HCT116 (cell line): ENCODE data around the gene MRPL20. TPM values are rescaled to one million over a fixed set of nuclear protein-coding genes. Genes with fewer than 3 reads are reported as not detected.

Experiments
- ATAC-seq: fragments of 200-7000 bp; cut with Tn5 transposase; 2 replicates; pipeline ENCODE4 v1.9.1; 2020; ENCODE audit warnings: mild to moderate bottlenecking, moderate library complexity
- BruUV-seq: library from RNA; stranded (reverse); fragments of 400-500 nt; replicated peaks from 2 replicates; lab custom pipeline; 2021; lab: Mats Ljungman, UMichigan
- CTCF ChIA-PET: fragments of 300-600 bp; sonication (Branson Sonifier 250); formaldehyde crosslinking; loops from one replicate; lab custom pipeline; 2021; ENCODE audit warnings: antibody characterized with exemption; lab: Charles Lee
- POLR2A ChIA-PET: fragments of 300-600, 350-600 bp; sonication (Branson Sonifier 250); formaldehyde crosslinking; loops from one replicate; lab custom pipeline; 2021; ENCODE audit warnings: antibody characterized with exemption; lab: Charles Lee
- RAD21 ChIA-PET, 2 experiments: fragments of 300-600 bp; sonication (Branson Sonifier 250); formaldehyde crosslinking; loops; one replicate each; lab custom pipeline; 2023; ENCODE audit warnings: low total read pairs in 2 of 2; ENCODE audit not compliant: uncharacterized antibody in 2 of 2, unreplicated experiment in 2 of 2, low non-redundant PET in 1 of 2; lab: Charles Lee
- DNase-seq: peaks from one replicate; pipeline ENCODE4 v3.0.0-alpha.2; 2010; ENCODE audit warnings: low read depth, low spot score
- H2AFZ ChIP-seq: fragments of 200-600 bp; shearing (Covaris generic), sonication (generic); 2 replicates; pipeline ENCODE4 v1.6.1; 2017; ENCODE audit warnings: low read depth, mixed run types, mixed read lengths, antibody characterized with exemption, low read length; ENCODE audit not compliant: poor library complexity, severe bottlenecking
- H3K27ac ChIP-seq: 2 replicates; pipeline ENCODE4 v1.5.1; 2012; ENCODE audit warnings: low read depth, low read length
- H3K27me3 ChIP-seq: fragments of 200-600 bp; sonication (generic); 2 replicates; pipeline ENCODE4 v1.6.1; 2016; ENCODE audit warnings: mixed run types, low read length, mixed read lengths; ENCODE audit not compliant: insufficient read depth
- H3K36me3 ChIP-seq, 2 experiments: fragments of 200-500 bp in 1 of 2; fragments of 200-600 bp in 1 of 2; sonication (Bioruptor generic) in 1 of 2; sonication (generic) in 1 of 2; 2 replicates each; pipeline versions ENCODE4 v1.5.1 to v1.6.1; 2014 to 2016; ENCODE audit warnings: low read length in 2 of 2, inconsistent platforms in 1 of 2, mixed read lengths in 1 of 2, mixed run types in 1 of 2; ENCODE audit not compliant: insufficient read depth in 2 of 2, control insufficient read depth in 1 of 2
- H3K4me1 ChIP-seq, 2 experiments: fragments of 200-600 bp in 1 of 2; sonication (generic) in 1 of 2; 2 replicates each; pipeline versions ENCODE4 v1.5.1 to v1.6.1; 2012 to 2017; ENCODE audit warnings: low read length in 2 of 2, inconsistent platforms in 1 of 2, mild to moderate bottlenecking in 1 of 2, mixed read lengths in 1 of 2, mixed run types in 1 of 2, moderate library complexity in 1 of 2; ENCODE audit not compliant: insufficient read depth in 2 of 2, control insufficient read depth in 1 of 2
- H3K4me2 ChIP-seq: fragments of 200-600 bp; sonication (generic); 2 replicates; pipeline ENCODE4 v1.6.1; 2017; ENCODE audit warnings: mixed run types, low read length, mixed read lengths
- H3K4me3 ChIP-seq, 2 experiments: fragments of 200-600 bp in 1 of 2; sonication (generic) in 1 of 2; replicated peaks in 1 of 2; 2 replicates each; pipeline ENCODE4 v1.5.1; 2011 to 2016; ENCODE audit warnings: low read length in 2 of 2, control low read depth in 1 of 2, low read depth in 1 of 2, mild to moderate bottlenecking in 1 of 2, mixed read lengths in 1 of 2, mixed run types in 1 of 2
- H3K79me2 ChIP-seq: fragments of 200-600 bp; sonication (generic); 2 replicates; pipeline ENCODE4 v1.6.1; 2017; ENCODE audit warnings: mild to moderate bottlenecking, mixed run types, low read length, moderate library complexity, mixed read lengths; ENCODE audit not compliant: insufficient read depth
- H3K9ac ChIP-seq: fragments of 200-600 bp; sonication (generic); 2 replicates; pipeline ENCODE4 v1.6.1; 2016; ENCODE audit warnings: low read length, mixed read lengths
- H3K9me2 ChIP-seq: fragments of 200-600 bp; sonication (generic), shearing (Covaris generic); 2 replicates; pipeline ENCODE4 v1.6.1; 2017; ENCODE audit warnings: mixed run types, mild to moderate bottlenecking, moderate library complexity; ENCODE audit not compliant: insufficient read depth
- H3K9me3 ChIP-seq, 2 experiments: fragments of 200-500 bp in 1 of 2; fragments of 200-600 bp in 1 of 2; sonication (Bioruptor generic) in 1 of 2; sonication (generic) in 1 of 2; 2 replicates each; pipeline ENCODE4 v1.6.1; 2014 to 2017; ENCODE audit warnings: low read length in 2 of 2, mixed read lengths in 2 of 2, inconsistent platforms in 1 of 2, low read depth in 1 of 2, mild to moderate bottlenecking in 1 of 2, mixed run types in 1 of 2, moderate library complexity in 1 of 2; ENCODE audit not compliant: control insufficient read depth in 1 of 2, insufficient read depth in 1 of 2
- H4K20me1 ChIP-seq: fragments of 200-600 bp; sonication (generic), shearing (Covaris generic); 2 replicates; pipeline ENCODE4 v1.6.1; 2017; ENCODE audit warnings: mixed run types, mild to moderate bottlenecking, moderate library complexity; ENCODE audit not compliant: insufficient read depth
- CBX3 ChIP-seq: IDR thresholded peaks from 2 replicates; pipeline ENCODE4 v1.6.1; 2012; ENCODE audit warnings: low read depth
- CEBPB ChIP-seq: IDR thresholded peaks from 2 replicates; pipeline ENCODE4 v1.6.1; 2012; ENCODE audit warnings: low read depth
- EGR1 ChIP-seq: IDR thresholded peaks from 2 replicates; pipeline ENCODE4 v1.6.1; 2012; ENCODE audit warnings: low read depth
- ELF1 ChIP-seq: IDR thresholded peaks from 2 replicates; pipeline ENCODE4 v1.6.1; 2012; ENCODE audit warnings: low read depth, borderline replicate concordance
- FOSL1 ChIP-seq: IDR thresholded peaks from 2 replicates; pipeline ENCODE4 v1.6.1; 2012; ENCODE audit warnings: low read depth
- JUND ChIP-seq: IDR thresholded peaks from 2 replicates; pipeline ENCODE4 v1.6.1; 2012
- POLR2A ChIP-seq: IDR thresholded peaks from 2 replicates; pipeline ENCODE4 v1.7.0; 2011; ENCODE audit warnings: borderline replicate concordance; ENCODE audit not compliant: insufficient read depth, insufficient read length; ENCODE audit errors: extremely low read depth
- POLR2AphosphoS5 ChIP-seq: IDR thresholded peaks from 2 replicates; pipeline ENCODE4 v1.6.1; 2011; ENCODE audit warnings: mild to moderate bottlenecking, low read depth, low read length, moderate library complexity
- SIN3A ChIP-seq: IDR thresholded peaks from 2 replicates; pipeline ENCODE4 v1.6.1; 2012; ENCODE audit warnings: low read depth
- SRF ChIP-seq: IDR thresholded peaks from 2 replicates; pipeline ENCODE4 v1.6.1; 2012; ENCODE audit warnings: low read depth
- TCF7L2 ChIP-seq: IDR thresholded peaks from 2 replicates; pipeline ENCODE4 v1.7.0; 2011; ENCODE audit warnings: borderline replicate concordance, inconsistent platforms; ENCODE audit not compliant: insufficient read depth, insufficient read length; ENCODE audit errors: extremely low read depth
- YY1 ChIP-seq: IDR thresholded peaks from 2 replicates; pipeline ENCODE4 v1.6.1; 2011; ENCODE audit warnings: low read length, low read depth, moderate library complexity, mild to moderate bottlenecking; ENCODE audit not compliant: insufficient replicate concordance; ENCODE audit errors: extremely low read depth
- ZFX ChIP-seq: fragments of 450-650 bp; IDR thresholded peaks from 2 replicates; pipeline ENCODE4 v1.6.1; 2017
- intact Hi-C: fragments of 100-400 bp; cut with micrococcal nuclease; formaldehyde crosslinking; loops from 2 replicates; pipeline ENCODE4 v1.10.0; 2022
- total RNA-seq: library from RNA; stranded (reverse); gene quantifications from one replicate; pipeline ENCODE4 v1.2.1, GENCODE V29; 2021; ENCODE audit not compliant: unreplicated experiment
- TF ChIP-seq, protein P1 (sequence below): IDR thresholded peaks from 2 replicates; pipeline ENCODE4 v1.6.1; 2012
- TF ChIP-seq, protein P2 (sequence below): IDR thresholded peaks from 2 replicates; pipeline ENCODE4 v1.6.1; 2012
- TF ChIP-seq, protein P3 (sequence below): IDR thresholded peaks from 2 replicates; pipeline ENCODE4 v1.6.1; 2011; ENCODE audit warnings: mild to moderate bottlenecking, low read length, moderate library complexity; ENCODE audit not compliant: insufficient replicate concordance; ENCODE audit errors: extremely low read depth
- TF ChIP-seq, protein P4 (sequence below): IDR thresholded peaks from 2 replicates; pipeline ENCODE4 v1.6.1; 2012; ENCODE audit warnings: low read depth

Gene MRPL20
- total RNA-seq, 1 experiment from 2014 or later = 131 TPM

DNA sequence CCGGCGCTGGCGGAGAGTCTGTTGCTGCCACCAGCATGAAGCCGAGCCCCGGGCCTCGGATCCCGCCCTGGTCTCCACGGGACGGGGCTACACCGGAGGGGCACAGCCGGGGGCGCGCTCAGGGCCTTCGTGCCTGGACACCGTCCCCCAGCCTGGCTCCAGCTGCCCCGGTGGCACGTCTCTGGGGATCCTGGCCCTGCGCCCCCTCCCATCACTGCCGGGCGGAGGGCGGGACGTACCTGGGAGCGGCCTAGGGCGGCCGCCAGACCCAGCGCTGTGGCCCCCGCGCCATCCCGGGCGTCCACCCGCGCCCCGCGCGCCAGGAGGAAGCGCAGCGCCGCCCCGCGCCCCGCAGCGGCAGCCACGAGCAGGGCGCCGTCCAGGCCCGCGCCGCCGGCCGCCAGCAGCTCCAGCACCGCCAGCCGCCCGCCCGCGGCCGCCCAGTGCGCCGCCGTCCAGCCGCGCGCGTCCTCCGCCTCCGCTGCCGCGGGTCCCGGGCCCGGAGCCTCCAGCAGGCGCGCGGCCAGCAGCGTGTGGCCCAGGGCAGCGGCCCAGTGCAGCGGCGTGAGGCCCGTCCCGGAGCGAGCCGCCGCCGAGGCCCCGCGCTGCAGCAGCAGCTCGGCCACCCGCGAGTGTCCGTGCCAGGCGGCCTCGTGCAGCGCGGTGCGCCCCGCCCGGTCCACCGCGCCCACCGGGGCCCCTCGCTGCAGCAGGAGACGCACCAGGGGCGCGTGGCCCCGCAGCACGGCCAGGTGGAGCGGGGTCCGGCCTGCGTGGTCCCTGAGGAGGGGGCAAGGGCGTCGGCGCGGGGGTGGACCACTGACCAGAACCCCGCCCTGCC is 12.9 kb upstream of the MRPL20 start:
- CTCF ChIA-PET = no interaction called here
- no TSS peak for BruUV-seq

More for the DNA sequence above, 12.9 kb upstream of the MRPL20 start:
- Histone ChIP-seq H3K4me2 (no peak overlapping the region), H3K27me3 (no peaks in the 10 kb centered on the region), H4K20me1 (no peaks in the 10 kb centered on the region), H3K9me3 (no peaks in the 10 kb centered on the region), H3K4me3 (no peak overlapping the region), H3K4me1 (peaks cover 14 to 30% of the 10 kb centered on the region in 2 experiments), H2AFZ (no peak overlapping the region), H3K27ac (no peak overlapping the region), H3K9me2 (no peaks in the 10 kb centered on the region), H3K9ac (no peak overlapping the region), H3K36me3 (no peaks in the 10 kb centered on the region), H3K79me2 (no peaks in the 10 kb centered on the region)
- DNase-seq (no peak), ATAC-seq (no peak)
- intact Hi-C loops = no loop called here
- RAD21 ChIA-PET = no interaction called here
- no peak for TF ChIP-seq ELF1
- TF ChIP-seq, protein P1, sequence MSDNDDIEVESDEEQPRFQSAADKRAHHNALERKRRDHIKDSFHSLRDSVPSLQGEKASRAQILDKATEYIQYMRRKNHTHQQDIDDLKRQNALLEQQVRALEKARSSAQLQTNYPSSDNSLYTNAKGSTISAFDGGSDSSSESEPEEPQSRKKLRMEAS = no peak
- TF ChIP-seq, protein P2, sequence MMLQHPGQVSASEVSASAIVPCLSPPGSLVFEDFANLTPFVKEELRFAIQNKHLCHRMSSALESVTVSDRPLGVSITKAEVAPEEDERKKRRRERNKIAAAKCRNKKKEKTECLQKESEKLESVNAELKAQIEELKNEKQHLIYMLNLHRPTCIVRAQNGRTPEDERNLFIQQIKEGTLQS = no peak
- TF ChIP-seq CEBPB = no peak
- TF ChIP-seq POLR2A = no peak
- TF ChIP-seq, protein P3, sequence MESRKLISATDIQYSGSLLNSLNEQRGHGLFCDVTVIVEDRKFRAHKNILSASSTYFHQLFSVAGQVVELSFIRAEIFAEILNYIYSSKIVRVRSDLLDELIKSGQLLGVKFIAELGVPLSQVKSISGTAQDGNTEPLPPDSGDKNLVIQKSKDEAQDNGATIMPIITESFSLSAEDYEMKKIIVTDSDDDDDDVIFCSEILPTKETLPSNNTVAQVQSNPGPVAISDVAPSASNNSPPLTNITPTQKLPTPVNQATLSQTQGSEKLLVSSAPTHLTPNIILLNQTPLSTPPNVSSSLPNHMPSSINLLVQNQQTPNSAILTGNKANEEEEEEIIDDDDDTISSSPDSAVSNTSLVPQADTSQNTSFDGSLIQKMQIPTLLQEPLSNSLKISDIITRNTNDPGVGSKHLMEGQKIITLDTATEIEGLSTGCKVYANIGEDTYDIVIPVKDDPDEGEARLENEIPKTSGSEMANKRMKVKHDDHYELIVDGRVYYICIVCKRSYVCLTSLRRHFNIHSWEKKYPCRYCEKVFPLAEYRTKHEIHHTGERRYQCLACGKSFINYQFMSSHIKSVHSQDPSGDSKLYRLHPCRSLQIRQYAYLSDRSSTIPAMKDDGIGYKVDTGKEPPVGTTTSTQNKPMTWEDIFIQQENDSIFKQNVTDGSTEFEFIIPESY = no peak
- no peak for TF ChIP-seq JUND
- TF ChIP-seq CBX3 = no peak
- TF ChIP-seq, protein P4, sequence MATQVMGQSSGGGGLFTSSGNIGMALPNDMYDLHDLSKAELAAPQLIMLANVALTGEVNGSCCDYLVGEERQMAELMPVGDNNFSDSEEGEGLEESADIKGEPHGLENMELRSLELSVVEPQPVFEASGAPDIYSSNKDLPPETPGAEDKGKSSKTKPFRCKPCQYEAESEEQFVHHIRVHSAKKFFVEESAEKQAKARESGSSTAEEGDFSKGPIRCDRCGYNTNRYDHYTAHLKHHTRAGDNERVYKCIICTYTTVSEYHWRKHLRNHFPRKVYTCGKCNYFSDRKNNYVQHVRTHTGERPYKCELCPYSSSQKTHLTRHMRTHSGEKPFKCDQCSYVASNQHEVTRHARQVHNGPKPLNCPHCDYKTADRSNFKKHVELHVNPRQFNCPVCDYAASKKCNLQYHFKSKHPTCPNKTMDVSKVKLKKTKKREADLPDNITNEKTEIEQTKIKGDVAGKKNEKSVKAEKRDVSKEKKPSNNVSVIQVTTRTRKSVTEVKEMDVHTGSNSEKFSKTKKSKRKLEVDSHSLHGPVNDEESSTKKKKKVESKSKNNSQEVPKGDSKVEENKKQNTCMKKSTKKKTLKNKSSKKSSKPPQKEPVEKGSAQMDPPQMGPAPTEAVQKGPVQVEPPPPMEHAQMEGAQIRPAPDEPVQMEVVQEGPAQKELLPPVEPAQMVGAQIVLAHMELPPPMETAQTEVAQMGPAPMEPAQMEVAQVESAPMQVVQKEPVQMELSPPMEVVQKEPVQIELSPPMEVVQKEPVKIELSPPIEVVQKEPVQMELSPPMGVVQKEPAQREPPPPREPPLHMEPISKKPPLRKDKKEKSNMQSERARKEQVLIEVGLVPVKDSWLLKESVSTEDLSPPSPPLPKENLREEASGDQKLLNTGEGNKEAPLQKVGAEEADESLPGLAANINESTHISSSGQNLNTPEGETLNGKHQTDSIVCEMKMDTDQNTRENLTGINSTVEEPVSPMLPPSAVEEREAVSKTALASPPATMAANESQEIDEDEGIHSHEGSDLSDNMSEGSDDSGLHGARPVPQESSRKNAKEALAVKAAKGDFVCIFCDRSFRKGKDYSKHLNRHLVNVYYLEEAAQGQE = no peak
- TF ChIP-seq YY1 = no peak
- no peak for TF ChIP-seq TCF7L2
- no peak for TF ChIP-seq SRF
- no peak for TF ChIP-seq FOSL1
- TF ChIP-seq ZFX = no peak
- TF ChIP-seq SIN3A = no peak
- TF ChIP-seq POLR2AphosphoS5 = no peak
- TF ChIP-seq EGR1 = no peak
- POLR2A ChIA-PET = no interaction called here
